K562 (cell line): ENCODE results near the gene C8A. TPM values are rescaled to one million over a fixed set of nuclear protein-coding genes. Genes with fewer than 3 reads are reported as not detected.

ENCODE experiments used
- ATAC-seq: fragments of 200-7000 bp; cut with Tn5 transposase; 3 replicates; pipeline ENCODE4 v1.9.1; 2020; ENCODE audit warnings: moderate library complexity
- BruUV-seq: library from RNA; stranded (reverse); fragments of 400-500 nt; replicated peaks from 2 replicates; lab custom pipeline; 2021; lab: Mats Ljungman, UMichigan
- CTCF ChIA-PET: fragments of 300-600 bp; formaldehyde crosslinking; extraction: SDS; loops from one replicate; lab custom pipeline; 2021; ENCODE audit warnings: low intra/inter-chr PET ratio; lab: Yijun Ruan, JAX
- POLR2A ChIA-PET: fragments of 300-600, 350-650 bp; sonication (Branson Sonifier 250); formaldehyde crosslinking; extraction: SDS; loops from one replicate; lab custom pipeline; 2021; ENCODE audit warnings: antibody characterized with exemption, inconsistent platforms; lab: Yijun Ruan, JAX
- DNase-seq, 4 experiments: peaks; one replicate each; pipeline versions ENCODE4 v3.0.0 to v3.0.0-alpha.2; 2011 to 2018; ENCODE audit warnings: low spot score in 3 of 4, mixed read lengths in 3 of 4; ENCODE audit errors: extremely low read depth in 1 of 4
- FAIRE-seq: peaks from 2 replicates; lab custom pipeline; 2011; peaks lifted over from hg19 to GRCh38; lab: Jason Lieb, UNC
- H2AFZ ChIP-seq: 2 replicates; pipeline ENCODE4 v1.6.0; 2011; ENCODE audit warnings: low read depth, low read length, control low read depth, inconsistent platforms
- H3K27ac ChIP-seq: fragments of 200-600 bp; 3 replicates; pipeline ENCODE4 v1.8.0; 2011; ENCODE audit warnings: low read depth, mild to moderate bottlenecking, control low read depth, inconsistent platforms, low read length, moderate library complexity, mixed read lengths; ENCODE audit errors: extremely low read depth
- H3K27me3 ChIP-seq, 2 experiments: fragments of 300-600 bp in 1 of 2; 2 replicates in 1 of 2; 3 replicates in 1 of 2; pipeline versions ENCODE4 v1.6.0 to v1.8.0; 2011; ENCODE audit warnings: inconsistent platforms in 2 of 2, low read length in 2 of 2, mild to moderate bottlenecking in 1 of 2, mixed read lengths in 1 of 2, moderate library complexity in 1 of 2; ENCODE audit not compliant: control insufficient read depth in 2 of 2, insufficient read depth in 2 of 2
- H3K36me3 ChIP-seq: fragments of 300-600 bp; 3 replicates; pipeline ENCODE4 v1.8.0; 2011; ENCODE audit warnings: mild to moderate bottlenecking, low read length, inconsistent platforms; ENCODE audit not compliant: control insufficient read depth, insufficient read depth
- H3K4me1 ChIP-seq, 2 experiments: fragments of 200-600 bp in 1 of 2; replicated peaks in 1 of 2; 2 replicates in 1 of 2; 3 replicates in 1 of 2; pipeline versions ENCODE4 v1.5.1 to v1.8.0; 2011; ENCODE audit warnings: inconsistent platforms in 2 of 2, low read length in 2 of 2, mild to moderate bottlenecking in 1 of 2, mixed read lengths in 1 of 2, moderate library complexity in 1 of 2; ENCODE audit not compliant: control insufficient read depth in 2 of 2, insufficient read depth in 2 of 2
- H3K4me2 ChIP-seq: 2 replicates; pipeline ENCODE4 v1.6.1; 2011; ENCODE audit warnings: low read length, control low read depth, inconsistent platforms, mixed read lengths; ENCODE audit not compliant: insufficient read depth
- H3K4me3 ChIP-seq: fragments of 200-600 bp; sonication (generic), shearing (Covaris generic); 2 replicates; pipeline ENCODE4 v1.5.1; 2016; ENCODE audit warnings: control low read depth, inconsistent platforms
- H3K79me2 ChIP-seq: fragments of 200-600 bp; 3 replicates; pipeline ENCODE4 v1.8.0; 2011; ENCODE audit warnings: low read length, inconsistent platforms; ENCODE audit not compliant: control insufficient read depth, insufficient read depth
- H3K9ac ChIP-seq, 2 experiments: 2 replicates each; pipeline versions ENCODE4 v1.6.0 to v1.6.1; 2011; ENCODE audit warnings: low read depth in 2 of 2, low read length in 2 of 2, control low read depth in 1 of 2, inconsistent platforms in 1 of 2, mild to moderate bottlenecking in 1 of 2, mixed read lengths in 1 of 2; ENCODE audit not compliant: insufficient read depth in 1 of 2
- H3K9me1 ChIP-seq: one replicate; pipeline ENCODE4 v1.6.0; 2011; ENCODE audit warnings: inconsistent platforms, mild to moderate bottlenecking, low read length, moderate library complexity; ENCODE audit not compliant: control insufficient read depth, insufficient read depth
- H3K9me3 ChIP-seq: replicated peaks from 2 replicates; pipeline ENCODE4 v1.5.1; 2011; ENCODE audit warnings: low read depth, low read length, inconsistent platforms; ENCODE audit not compliant: control insufficient read depth, insufficient read depth
- H4K20me1 ChIP-seq: replicated peaks from 2 replicates; pipeline ENCODE4 v1.6.1; 2011; ENCODE audit warnings: low read length, inconsistent platforms, mixed read lengths; ENCODE audit not compliant: control insufficient read depth, insufficient read depth
- KDM2B ChIP-seq: fragments of 250-450 bp; sonication (Bioruptor Pico); IDR thresholded peaks from 2 replicates; pipeline ENCODE4 v1.8.0; 2021; ENCODE audit warnings: mild to moderate bottlenecking, moderate library complexity
- NELFE ChIP-seq: IDR thresholded peaks from 2 replicates; pipeline ENCODE4 v1.6.1; 2011; ENCODE audit warnings: mild to moderate bottlenecking; ENCODE audit not compliant: insufficient read depth, insufficient read length
- NR0B1 ChIP-seq: fragments of 450-650 bp; IDR thresholded peaks from one replicate; pipeline ENCODE4 v1.6.1; 2018; ENCODE audit warnings: mild to moderate bottlenecking, moderate library complexity; ENCODE audit not compliant: partially characterized antibody
- POLR2H ChIP-seq: IDR thresholded peaks from 2 replicates; pipeline ENCODE4 v1.6.1; 2016; ENCODE audit warnings: missing genetic modification characterization, low read depth, mild to moderate bottlenecking, control low read depth, missing compliant biosample characterization, moderate library complexity
- WGBS: fragments of 100-300 bp; shearing (Covaris generic); methylation state at CpG from one replicate; pipeline ENCODE4 v1.1.6; 2016; ENCODE audit warnings: low coverage, mixed read lengths; ENCODE audit not compliant: insufficient coverage; ENCODE audit errors: missing lambda C conversion rate; 5-methylcytosine and 5-hydroxymethylcytosine counted together
- in situ Hi-C: fragments of 300-500 bp; cut with MboI; formaldehyde crosslinking; loops from 4 replicates; pipeline ENCODE4 v1.15.0; 2018; ENCODE audit warnings: inconsistent platforms, mixed read lengths
- intact Hi-C: fragments of 100-400 bp; cut with micrococcal nuclease; formaldehyde crosslinking; loops from 2 replicates; pipeline ENCODE4 v1.14.2; 2022
- polyA plus RNA-seq, 8 experiments: library from polyadenylated mRNA; depleted of rRNA in 4 of 8; stranded (reverse) in 5 of 8; unstranded in 3 of 8; fragments of >200 nt; fragmentation: Nextera tagmentation in 2 of 8; fragmentation: Illumina TruSeq in 1 of 8; extraction: Ambion mirVana in 2 of 8; extraction: Trizol in 1 of 8; gene quantifications; 2 replicates each; pipeline versions ENCODE4 v1.2.1 to v1.2.3, GENCODE V29; 2011 to 2014; ENCODE audit warnings: inconsistent platforms in 1 of 8, missing spikeins in 1 of 8
- total RNA-seq, 7 experiments: library from RNA; depleted of rRNA in 6 of 7; stranded (reverse); fragments of >200 nt in 6 of 7; fragmentation: Illumina TruSeq in 2 of 7; extraction: Trizol in 2 of 7; gene quantifications; 2 replicates each; pipeline versions ENCODE4 v1.2.1 to v1.2.3, GENCODE V29; 2011 to 2021; ENCODE audit warnings: low replicate concordance in 1 of 7

The C8A gene
- total and polyA plus RNA-seq, 9 of the 15 experiments (the other 6 are each of a cell fraction or from before 2014, with no cell fraction given), result 0.09 TPM; not detected in 8

GRCh38 chr1:56916630-56917029, 62.0 kb downstream of the C8A start:
- Histone ChIP-seq H2AFZ (no peak overlapping the region), H3K9me3 (no peaks in the 10 kb centered on the region), H3K79me2 (no peaks in the 10 kb centered on the region), H3K4me2 (no peak overlapping the region), H3K27ac (no peak overlapping the region), H3K36me3 (no peaks in the 10 kb centered on the region), H3K9ac (no peak overlapping the region), H4K20me1 (no peaks in the 10 kb centered on the region; the same call in 1 of the 2 replicates), H3K4me1 (peaks cover 0 to 4% of the 10 kb centered on the region in 2 experiments; a peak in 1 of 5 replicates), H3K27me3 (no peaks in the 10 kb centered on the region), H3K9me1 (no peaks in the 10 kb centered on the region), H3K4me3 (no peak overlapping the region)
- WGBS, result 0% methylated on average over 2 of the region's 3 CpGs
- no peak for DNase-seq
- ChIA-PET POLR2A (no interaction called here), CTCF (interaction anchor here (0.9 kb wide), 1 partner anchor 40 kb away, joined by 3 read pairs; no protein-coding TSS in a partner anchor)
- TF ChIP-seq NELFE (no peak), KDM2B (CRISPR knock-in tag) (no peak), NR0B1 (no peak), POLR2H (tag) (no peak)
- intact Hi-C loops (no loop called here), in situ Hi-C loops (no loop called here)
- BruUV-seq, result no TSS peak
- no peak for ATAC-seq
- FAIRE-seq, result no peak
